ENCODE measurements around the gene BCR. TPM values are rescaled to one million over a fixed set of nuclear protein-coding genes. Genes with fewer than 3 reads are reported as not detected.
"Not testable (repeated sequence)": the region's sequence is repeated elsewhere in the genome, so short reads cannot be mapped to it uniquely, and the experiment has no call there.

Gene BCR
- total RNA-seq, 4 donors from 2014 or later: 36.9 to 514 (median 91.0) TPM

DNA sequence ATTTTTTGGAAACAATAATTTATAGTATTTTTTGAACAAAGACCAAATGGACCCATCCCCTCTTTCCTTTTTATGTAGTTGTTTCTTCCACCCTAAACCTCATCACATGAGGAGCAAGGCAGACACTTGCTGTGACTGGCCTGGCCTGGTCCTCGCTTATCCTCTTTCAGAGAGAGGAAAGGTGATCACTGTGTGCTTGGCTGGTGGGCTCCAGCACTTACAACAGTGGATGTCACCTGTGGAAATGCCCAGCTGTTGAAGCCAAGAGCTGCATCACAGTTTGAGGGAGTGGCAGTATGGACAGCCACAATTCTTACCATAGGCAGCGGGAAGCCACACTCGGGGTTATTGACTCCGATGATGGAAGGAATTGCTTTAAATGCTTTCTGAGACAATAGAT lies 185.7 kb downstream of the BCR start:
- Histone ChIP-seq H3K4me3 (no peak overlapping the region), H3K27me3 (peaks cover 2% of the 10 kb centered on the region), H3K9me3 (no peaks in the 10 kb centered on the region), H3K36me3 (no peaks in the 10 kb centered on the region), H3K27ac (no peak overlapping the region), H3K4me1 (no peaks in the 10 kb centered on the region)
- intact Hi-C loops (cut with DNase I; ENCODE audit: low total_unique reads): no loop called here
- 89% methylated on average over 4 of the region's 4 CpGs; no CpG with 5 or more reads in 1 of the 2 donors for WGBS, 2 donors (ENCODE audit: low coverage in 1 of 2)
- no peak for DNase-seq
- TF ChIP-seq POLR2A (IDR thresholded peaks at IDR 0.05) (no peak), EP300 (IDR thresholded peaks at IDR 0.05; ENCODE audit: low read depth) (no peak), POLR2AphosphoS5 (IDR thresholded peaks at IDR 0.05) (no peak)
- TF ChIP-seq, protein P1, sequence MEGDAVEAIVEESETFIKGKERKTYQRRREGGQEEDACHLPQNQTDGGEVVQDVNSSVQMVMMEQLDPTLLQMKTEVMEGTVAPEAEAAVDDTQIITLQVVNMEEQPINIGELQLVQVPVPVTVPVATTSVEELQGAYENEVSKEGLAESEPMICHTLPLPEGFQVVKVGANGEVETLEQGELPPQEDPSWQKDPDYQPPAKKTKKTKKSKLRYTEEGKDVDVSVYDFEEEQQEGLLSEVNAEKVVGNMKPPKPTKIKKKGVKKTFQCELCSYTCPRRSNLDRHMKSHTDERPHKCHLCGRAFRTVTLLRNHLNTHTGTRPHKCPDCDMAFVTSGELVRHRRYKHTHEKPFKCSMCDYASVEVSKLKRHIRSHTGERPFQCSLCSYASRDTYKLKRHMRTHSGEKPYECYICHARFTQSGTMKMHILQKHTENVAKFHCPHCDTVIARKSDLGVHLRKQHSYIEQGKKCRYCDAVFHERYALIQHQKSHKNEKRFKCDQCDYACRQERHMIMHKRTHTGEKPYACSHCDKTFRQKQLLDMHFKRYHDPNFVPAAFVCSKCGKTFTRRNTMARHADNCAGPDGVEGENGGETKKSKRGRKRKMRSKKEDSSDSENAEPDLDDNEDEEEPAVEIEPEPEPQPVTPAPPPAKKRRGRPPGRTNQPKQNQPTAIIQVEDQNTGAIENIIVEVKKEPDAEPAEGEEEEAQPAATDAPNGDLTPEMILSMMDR (IDR thresholded peaks at IDR 0.05): no peak
- in situ Hi-C loops (cut with MboI; ENCODE audit: low pct_ligation_motif_present in 1 of 4, low pct_unique_long_range_greater_than_20kb in 1 of 4, low sequenced_read_pairs in 3 of 4): no loop called here

DNA sequence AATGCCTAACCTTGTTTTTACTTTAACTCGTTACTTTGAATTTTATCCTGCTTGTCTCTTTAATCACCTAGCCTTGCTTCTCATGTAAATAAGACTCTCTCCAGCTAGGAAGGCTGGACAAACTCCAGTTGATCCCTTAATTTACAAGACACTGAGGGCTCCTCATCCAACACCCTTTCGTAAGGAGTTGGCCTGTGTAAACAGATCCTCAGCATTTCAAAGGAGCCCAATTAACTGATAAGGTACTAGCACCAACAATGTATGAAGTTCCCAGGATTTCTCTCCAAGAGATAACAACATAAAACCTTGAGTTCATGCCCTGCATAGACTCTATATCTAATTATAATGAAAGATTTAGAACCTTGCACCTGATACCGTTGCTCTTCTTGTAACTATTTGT lies 186.9 kb downstream of the BCR start:
- intact Hi-C loops (cut with DNase I; ENCODE audit: low total_unique reads): not testable (repeated sequence)
- WGBS, 2 donors (ENCODE audit: low coverage in 1 of 2): 17 to 19% methylated on average over 3 of the region's 3 CpGs

More for the DNA sequence above, 186.9 kb downstream of the BCR start:
- H3K27ac ChIP-seq; in situ Hi-C loops (cut with MboI; ENCODE audit: low pct_ligation_motif_present in 1 of 4, low pct_unique_long_range_greater_than_20kb in 1 of 4, low sequenced_read_pairs in 3 of 4); H3K4me3 ChIP-seq; H3K9me3 ChIP-seq; H3K27me3 ChIP-seq; H3K36me3 ChIP-seq; H3K4me1 ChIP-seq; DNase-seq: not testable (repeated sequence)

Small RNA genes within 50 kb of the gene (small RNA-seq; reads per million reads assigned to genes)
- 0 reads per million in 4 donors for gene BCRP8
- gene RF00017: 0 reads per million in 4 donors
- gene RF00066: 0 reads per million in 4 donors
- 0 reads per million in 4 donors for gene RN7SL263P

Other genes with a start within 250 kb of the BCR start
- gene GNAZ, start 110.0 kb upstream of the BCR start, total RNA-seq: 10 to 100 TPM in 2 of 4 donors, 1 to 10 TPM in 2; 2.7 to 14.7 (median 7.8) TPM
- gene RSPH14, start 38.5 kb upstream of the BCR start, total RNA-seq: under 1 TPM in 1 of 4 donors, not detected in 3; 0.32 TPM
- gene RAB36, start 35.0 kb upstream of the BCR start, total RNA-seq: 1 to 10 TPM in 1 of 4 donors, under 1 TPM in 2, not detected in 1; 0.37 to 1.1 (median 0.82) TPM

Measured in transverse colon (tissue), 4 donors.